Testis (tissue), 2 donors: ENCODE results near the gene DIDO1.

Source experiments
- CTCF ChIP-seq, 3 experiments: fragments of 450-650 bp in 2 of 3; fragments of 200-600 bp in 1 of 3; sonication (generic) in 1 of 3; IDR thresholded peaks; one replicate each; pipeline ENCODE4 v1.5.1; 2016 to 2019; ENCODE audit warnings: antibody characterized with exemption in 3 of 3, mild to moderate bottlenecking in 2 of 3, moderate library complexity in 1 of 3
- POLR2A ChIP-seq: fragments of 450-650 bp; IDR thresholded peaks from one replicate; pipeline ENCODE4 v1.6.1; 2017; ENCODE audit warnings: antibody characterized with exemption, mild to moderate bottlenecking, moderate library complexity

GRCh38 chr20:62971211-62971949 lies 45.1 kb upstream of the DIDO1 start:
- no peak for TF ChIP-seq POLR2A
- TF ChIP-seq CTCF (IDR thresholded peaks at IDR 0.05), result no peak
